CD4-positive, alpha-beta T cell treated with Interleukin-4 for 4 hours (primary cell): ENCODE data around the gene TSNAXIP1.

Experiments
- DNase-seq: peaks from one replicate; pipeline ENCODE4 v3.0.0-alpha.2; 2020

Gene TSNAXIP1, protein sequence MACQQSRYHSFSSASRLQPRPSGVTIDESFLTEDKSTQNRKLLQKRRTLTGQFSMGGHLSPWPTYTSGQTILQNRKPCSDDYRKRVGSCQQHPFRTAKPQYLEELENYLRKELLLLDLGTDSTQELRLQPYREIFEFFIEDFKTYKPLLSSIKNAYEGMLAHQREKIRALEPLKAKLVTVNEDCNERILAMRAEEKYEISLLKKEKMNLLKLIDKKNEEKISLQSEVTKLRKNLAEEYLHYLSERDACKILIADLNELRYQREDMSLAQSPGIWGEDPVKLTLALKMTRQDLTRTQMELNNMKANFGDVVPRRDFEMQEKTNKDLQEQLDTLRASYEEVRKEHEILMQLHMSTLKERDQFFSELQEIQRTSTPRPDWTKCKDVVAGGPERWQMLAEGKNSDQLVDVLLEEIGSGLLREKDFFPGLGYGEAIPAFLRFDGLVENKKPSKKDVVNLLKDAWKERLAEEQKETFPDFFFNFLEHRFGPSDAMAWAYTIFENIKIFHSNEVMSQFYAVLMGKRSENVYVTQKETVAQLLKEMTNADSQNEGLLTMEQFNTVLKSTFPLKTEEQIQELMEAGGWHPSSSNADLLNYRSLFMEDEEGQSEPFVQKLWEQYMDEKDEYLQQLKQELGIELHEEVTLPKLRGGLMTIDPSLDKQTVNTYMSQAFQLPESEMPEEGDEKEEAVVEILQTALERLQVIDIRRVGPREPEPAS

DNA sequence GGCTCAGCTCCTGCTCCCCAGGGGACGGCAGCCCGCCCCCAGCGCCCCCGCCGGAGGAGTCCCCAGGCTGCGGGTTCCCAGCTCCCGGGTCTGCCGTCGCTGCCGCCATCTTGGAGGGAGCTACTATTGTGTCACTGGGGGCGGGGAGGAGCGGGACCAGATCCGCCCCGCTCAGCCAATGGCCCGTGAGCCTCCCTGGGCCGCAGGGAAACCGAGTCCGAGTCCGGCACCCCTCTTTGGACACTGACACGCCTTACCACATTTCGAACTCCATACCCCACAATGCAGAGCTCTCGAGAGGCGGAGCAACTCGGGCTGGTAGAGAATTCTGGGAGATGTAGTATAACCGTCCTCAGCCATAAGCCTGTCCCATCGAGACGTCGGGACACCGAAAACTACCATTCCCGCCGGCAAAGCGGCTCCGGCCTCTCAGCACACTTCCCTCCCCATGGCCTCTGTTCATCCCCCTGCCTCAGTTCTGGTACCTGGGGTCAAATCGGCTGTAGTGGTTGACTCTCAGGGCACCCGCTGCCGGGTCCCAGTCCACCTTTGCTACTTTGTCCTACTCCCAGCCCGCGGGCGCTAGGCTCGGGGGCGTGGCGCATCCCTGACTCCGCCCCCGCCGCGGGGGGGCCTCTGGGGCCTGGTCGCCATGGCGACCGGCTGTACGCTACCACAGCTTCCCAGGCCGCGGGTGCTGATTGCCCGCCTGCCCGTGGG lies at the start of gene TSNAXIP1, which contains the start of gene RANBP10:
Gene TSNAXIP1, plus strand, starts transcription at position 462 of the 720 bp plus-strand sequence. CDS start 261 bp downstream, outside the sequence.
Gene RANBP10, minus strand, starts transcription at position 133 of the 720 bp plus-strand sequence. Its CDS starts 24 bp downstream, at position 109.
- DNase-seq, result peak; percentile 99

DNA sequence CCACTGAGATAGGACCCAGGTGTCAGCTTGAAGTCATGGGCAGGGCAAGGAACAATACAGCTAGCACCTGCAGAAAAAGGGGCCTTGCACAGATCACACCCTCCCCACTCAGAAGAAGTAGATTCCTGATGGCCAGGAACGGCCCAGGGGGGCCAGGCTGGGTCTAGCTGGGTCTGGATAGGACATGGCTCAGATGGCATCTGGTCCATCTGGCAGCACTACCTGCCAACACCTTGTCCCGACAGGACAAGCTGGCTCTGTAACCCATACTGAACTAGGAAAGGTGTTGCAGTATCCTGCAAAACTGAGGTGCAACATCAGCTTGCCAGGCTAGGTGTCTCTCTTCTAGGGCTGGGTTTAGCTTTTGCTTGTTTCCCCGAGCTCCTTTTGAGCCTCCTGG lies 48.7 kb upstream of the TSNAXIP1 start:
- no peak for DNase-seq

DNA sequence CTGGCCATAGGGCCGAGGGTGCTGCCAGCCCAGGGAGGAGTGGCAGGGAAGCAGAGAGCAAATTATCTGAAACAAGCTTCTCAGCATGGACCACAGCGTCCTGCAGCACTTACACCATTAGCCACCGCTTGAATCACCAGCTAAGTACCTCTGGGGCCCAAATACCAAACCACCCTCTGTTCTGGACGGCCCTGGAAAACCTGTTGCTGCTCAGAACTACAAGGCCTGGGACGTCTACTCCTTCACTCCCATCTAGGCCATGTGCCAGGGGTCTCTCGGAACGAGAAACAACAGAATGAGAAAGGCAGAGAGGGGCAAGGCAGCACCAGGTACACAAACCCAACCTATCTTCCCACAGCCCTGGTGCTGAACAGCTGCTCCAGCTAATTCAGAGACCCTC lies 47.7 kb upstream of the TSNAXIP1 start:
- no peak for DNase-seq

DNA sequence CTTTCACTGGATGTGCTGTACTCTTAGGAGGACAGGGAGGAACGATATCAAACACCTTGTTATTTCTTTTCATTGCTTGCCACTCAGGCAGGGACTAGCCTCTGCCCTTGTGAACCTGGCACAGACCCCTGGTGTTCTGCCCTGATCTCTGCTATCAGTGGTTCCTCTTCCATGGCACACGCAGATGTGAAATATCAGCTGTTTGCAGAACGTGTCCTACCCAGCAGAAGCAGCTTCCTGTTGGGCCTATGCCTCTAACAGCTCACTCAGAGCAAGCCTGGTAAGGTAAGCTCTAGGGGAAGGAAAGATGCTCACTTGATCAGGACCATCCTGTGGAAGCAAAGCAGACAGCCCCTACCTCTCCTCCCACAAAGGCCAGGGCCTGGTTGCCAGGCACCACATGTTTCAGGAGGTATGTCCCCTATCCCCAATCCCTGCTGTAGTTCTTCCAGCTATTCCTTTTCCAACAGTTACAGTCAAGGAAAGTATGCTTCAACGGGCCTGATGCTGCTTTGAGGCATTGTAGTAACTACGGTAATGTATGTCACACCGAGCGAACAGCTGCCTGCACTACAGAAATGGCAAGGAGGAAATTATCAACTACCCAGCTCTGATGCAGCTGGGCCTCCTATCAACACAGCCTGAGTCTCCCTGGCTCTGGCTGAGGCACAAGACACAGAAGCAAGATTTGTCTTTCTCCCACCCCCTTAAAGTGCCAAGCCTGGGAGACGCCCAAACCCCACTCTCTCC lies 46.3 kb upstream of the TSNAXIP1 start:
- DNase-seq, result no peak

DNA sequence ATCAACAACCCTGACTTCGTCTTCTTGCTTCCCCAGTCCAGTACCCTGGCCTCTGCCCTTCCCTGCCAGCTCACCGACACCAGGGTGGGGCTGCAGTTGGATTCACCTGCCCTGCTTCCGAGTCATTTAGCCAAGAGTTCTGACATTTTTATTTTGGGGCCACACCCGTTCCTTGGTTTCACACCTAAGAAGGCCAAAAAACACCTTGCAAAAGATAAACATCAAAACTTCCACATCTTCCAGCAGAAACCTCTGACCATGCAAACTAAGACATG lies 45.8 kb upstream of the TSNAXIP1 start:
- DNase-seq, result no peak

DNA sequence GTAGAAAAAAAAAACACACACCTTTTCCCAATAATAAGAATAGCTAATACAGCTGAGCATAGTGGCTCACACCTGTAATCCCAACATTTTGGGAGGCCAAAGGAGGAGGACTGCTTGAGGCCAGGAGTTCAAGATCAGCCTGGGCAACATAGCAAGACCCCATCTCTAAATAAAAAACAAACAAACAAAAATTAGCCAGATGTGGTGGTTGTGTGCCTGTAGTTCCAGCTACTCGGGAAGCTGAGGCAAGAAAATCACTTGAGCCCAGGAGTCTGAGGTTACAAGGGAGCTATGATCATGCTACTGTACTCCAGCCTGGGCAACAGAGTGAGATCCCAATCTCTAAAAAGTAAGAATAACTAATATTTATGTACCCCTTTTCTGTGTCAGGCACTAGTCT lies 44.8 kb upstream of the TSNAXIP1 start:
- DNase-seq, result no peak

DNA sequence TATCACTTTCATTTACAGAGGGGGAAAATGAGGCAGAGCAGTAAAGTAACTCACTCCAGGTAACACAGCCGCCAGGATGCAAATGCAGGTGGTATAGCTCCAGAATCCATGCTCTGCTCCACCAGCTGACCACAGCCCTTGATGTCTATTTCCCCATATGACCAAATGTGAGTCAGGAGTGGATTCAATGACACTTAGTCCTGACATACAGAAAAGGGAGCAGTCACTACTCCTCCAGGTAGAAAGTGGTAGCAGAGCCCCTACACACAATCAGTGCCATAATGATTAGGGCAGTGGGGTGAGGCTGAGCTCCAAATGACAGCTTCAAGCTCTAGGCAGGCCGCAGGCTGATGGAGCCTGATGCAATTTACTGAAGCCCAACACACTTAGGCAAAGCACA lies 44.3 kb upstream of the TSNAXIP1 start:
- DNase-seq, result no peak

DNA sequence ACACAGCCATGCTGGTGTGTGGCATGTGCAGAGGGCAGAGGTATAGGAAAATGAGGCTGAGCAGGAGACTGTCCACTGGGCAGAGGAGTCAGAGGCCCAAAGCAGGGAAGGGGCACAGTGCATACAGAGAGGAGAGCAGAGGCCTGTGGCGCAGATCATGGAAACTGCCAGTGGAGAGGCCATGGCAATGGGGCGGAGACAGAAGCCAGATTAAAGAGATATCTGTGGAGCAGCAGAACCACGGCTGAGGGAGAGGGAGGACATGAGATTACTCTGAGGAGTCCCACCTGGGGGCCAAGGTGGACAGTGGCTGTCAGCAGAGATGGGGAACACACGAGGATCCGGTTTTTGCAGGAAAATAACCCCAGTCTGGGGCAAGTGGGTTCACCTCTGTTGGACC lies 43.6 kb upstream of the TSNAXIP1 start:
- no peak for DNase-seq

DNA sequence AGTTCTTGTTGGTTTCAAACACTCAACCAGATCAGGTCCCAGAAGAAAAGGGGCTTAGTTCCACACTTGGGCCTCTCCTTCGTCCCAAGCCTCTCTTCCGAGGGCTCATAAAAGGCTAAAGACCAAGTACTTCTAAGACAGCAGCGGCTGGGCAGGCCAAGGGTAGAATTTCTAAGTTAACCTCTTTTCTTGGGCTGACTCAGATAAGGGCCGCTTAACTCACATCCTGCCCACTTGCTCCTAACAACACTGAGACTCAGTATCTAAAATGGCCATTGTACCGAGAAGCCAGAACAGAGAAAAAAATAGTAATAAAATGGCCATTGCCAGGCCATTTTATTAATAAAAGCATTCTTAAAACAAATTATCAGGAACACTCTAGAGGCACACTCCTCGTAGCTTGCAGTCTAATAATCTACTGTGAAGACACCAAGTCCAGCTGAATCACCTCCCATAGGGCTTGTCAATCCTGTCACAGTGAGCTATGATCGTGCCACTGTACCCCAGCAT lies 42.5 kb upstream of the TSNAXIP1 start:
- DNase-seq, result no peak

DNA sequence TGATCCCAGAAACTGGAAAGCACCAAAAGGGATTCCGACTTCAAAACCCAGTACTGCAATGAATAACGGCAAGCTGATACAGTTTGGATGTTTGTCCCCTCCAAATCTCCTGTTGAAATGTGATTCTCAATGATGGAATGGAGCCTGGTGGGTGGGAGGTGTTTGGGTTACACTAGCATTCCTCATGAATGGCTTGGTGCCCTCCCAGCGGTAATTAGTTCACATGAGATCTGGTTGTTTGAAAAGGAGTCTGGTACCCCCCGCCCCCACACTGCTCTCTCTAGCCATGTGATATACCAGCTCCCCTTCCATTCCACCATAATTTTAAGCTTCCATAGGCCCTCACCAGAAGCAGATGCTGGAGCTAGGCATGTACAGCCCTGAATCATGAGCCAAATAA lies 40.4 kb upstream of the TSNAXIP1 start:
- DNase-seq, result no peak

DNA sequence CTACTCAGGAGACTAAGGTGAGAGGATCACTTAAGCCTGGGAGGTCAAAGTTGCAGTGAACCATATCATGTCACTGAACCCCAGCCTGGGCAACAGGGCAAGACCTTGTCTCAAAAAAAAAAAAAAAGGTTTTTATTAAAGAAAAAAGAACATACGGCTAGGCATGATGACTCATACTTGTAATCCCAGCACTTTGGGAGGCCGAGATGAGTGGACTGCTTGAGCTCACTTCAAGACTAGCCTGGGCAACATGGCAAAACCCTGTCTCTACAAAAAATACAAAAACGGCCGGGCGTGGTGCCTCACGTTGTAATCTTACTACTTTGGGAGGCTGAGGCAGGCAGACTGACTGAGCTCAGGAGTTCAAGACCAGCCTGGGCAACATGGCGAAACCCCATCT lies 38.7 kb upstream of the TSNAXIP1 start:
- DNase-seq, result no peak

DNA sequence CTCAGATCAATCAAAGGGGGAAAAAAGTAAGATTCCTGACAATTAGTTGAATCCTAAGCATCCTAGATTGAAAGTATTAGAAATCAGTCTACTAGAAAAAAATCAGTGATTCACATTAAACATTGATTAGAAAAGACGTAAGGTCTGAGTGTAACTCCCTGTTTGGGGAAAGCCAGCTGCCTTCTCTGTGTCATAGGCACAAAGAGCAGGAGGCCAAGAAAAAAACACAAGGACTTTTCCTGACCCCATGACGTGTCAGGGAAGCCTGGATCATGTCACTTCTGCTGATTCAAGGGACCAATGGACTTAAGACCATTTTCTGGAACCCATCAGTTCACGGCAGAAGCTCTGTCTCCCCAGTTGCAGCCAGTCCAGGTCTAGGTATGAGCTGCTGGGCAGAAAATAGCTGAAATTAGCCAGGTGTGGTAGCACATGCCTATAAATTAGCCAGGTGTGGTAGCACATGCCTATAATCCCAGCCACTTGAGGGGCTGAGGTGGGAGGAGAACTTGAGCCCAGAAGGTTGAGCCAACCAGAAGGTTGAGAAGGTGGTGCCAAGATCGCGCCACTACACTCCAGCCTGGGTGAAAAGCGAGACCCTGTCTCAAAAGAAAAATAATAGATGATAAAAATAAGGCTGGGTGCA lies 36.2 kb upstream of the TSNAXIP1 start:
- no peak for DNase-seq

DNA sequence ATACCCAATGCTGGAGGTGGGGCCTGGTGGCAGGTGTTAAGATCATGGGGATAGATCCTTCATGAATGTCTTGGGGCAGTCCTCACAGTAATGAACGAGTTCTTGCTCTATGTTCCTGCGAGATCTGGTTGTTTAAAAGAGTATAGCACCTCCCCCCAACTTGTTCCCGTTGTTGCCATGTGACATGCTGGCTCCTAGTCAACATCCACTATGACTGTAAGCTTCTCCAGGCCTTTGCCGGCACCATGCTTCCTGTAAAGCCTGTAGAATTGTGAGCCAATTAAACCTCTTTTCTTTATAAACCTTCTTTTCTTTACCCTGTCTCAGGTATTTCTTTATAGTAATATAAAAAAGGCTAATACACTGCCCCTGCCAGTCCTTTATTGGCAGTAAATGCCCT lies 33.6 kb upstream of the TSNAXIP1 start:
- no peak for DNase-seq

DNA sequence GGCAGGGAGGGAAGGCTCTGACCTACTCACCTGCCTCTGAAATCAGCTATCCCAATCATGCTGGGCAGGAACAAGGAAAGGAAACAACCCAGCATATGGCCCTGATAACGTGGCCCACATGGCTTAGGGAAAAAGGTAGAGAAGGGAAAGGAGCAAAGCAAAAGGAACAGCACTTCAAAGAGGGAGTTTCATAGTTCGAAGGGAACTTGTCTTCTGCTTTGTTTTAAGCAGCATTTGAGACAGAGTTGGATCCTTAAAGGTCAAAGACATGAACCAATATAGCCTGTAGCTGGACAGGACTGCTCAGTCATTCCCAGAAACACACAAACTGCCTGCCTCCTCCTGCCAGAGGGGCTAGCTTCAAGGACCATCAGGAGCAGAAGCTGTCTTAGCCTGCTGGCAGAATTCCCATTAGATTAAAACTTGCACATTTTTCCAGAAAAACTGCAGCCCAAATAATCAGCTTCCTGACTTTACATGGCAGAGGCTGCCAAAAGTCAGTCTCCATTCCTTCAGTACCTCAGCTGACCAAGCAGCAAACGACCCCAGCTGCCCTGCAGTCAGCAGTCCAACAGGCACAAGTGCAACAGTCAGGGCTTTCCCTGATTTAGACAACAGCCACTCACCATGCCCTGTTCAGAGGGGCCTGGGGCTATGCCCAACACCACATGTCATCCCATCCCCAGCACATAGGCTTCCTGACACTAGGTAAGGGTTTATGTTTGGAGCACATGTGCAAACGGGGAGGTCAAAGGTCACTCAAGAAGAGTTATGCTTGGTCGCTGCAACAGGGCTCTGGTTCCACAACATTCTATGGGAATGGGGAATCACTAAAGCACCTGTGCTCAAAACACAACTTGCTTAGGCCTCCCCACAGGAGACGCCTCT lies 32.9 kb upstream of the TSNAXIP1 start:
- DNase-seq, result no peak

DNA sequence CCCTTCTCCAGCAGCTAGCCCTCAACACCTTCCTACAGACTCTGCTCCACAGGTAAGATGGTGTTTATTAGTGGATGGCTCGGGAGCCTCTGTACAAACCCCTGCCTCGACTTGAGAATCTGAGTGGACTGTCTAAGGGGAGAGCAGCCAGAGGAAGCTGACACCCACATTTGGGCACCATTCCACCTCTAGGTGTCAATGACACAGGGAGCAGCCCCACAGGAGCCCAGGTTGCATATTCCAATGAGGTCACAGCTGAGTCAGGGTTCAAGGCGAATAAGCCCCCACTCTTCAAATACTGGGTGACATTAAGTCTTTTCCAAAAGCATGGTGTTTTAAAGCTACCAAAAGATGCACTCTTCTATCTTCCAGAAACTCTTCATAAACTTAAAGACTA lies 32.2 kb upstream of the TSNAXIP1 start:
- no peak for DNase-seq

DNA sequence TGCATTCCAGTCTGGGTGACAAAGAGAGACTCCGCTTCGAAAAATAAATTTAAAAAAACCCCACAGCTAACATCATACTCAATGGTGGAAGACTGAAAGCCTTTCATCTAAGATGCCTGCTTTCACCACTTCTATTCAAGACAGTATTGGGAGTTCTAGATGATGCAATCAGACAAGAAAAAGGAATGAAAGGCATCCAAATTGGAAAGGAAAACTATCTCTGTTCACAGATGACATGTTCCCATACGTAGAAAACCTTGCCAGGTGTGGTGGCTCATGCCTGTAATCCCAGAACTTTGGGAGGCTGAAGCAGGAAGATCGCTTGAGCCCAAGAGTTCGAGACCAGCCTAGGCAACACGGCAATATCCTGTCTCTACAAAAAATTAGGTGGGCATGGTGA lies 31.4 kb upstream of the TSNAXIP1 start:
- no peak for DNase-seq

DNA sequence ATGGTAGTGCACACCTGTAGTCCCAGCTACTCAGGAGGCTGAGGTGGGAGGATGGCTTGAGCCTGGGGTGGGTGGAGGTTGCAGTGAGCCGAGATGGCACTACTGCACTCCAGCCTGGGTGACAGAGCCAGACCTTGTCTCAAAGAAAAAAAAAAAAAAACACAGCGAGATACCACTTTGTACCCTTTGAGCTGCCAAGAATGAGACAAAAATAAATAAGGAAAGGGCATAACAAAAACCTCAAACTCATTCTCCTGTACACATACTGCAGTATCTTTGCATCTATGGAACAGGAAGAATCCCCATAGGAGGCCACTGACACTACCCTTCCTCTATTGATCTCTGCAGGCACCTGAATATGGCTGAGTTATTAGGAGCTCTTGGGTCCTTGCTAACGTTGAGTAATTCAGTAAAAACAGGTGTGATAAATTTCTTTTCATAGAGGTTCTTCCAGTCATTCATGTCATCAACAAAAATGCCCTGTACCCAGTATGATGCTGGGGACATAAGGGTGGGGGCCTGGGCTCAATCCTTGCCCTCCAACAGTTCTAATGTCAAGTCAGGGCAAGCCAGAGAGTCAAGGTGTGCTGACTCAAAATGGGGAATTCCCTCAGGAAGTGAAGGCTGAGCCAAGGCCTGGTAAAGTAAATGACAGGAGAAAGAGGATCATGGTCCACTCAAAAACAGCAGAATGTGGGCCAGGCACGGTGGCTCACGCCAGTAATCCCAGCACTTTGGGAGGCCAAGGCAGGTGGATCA lies 27.3 kb upstream of the TSNAXIP1 start:
- no peak for DNase-seq

DNA sequence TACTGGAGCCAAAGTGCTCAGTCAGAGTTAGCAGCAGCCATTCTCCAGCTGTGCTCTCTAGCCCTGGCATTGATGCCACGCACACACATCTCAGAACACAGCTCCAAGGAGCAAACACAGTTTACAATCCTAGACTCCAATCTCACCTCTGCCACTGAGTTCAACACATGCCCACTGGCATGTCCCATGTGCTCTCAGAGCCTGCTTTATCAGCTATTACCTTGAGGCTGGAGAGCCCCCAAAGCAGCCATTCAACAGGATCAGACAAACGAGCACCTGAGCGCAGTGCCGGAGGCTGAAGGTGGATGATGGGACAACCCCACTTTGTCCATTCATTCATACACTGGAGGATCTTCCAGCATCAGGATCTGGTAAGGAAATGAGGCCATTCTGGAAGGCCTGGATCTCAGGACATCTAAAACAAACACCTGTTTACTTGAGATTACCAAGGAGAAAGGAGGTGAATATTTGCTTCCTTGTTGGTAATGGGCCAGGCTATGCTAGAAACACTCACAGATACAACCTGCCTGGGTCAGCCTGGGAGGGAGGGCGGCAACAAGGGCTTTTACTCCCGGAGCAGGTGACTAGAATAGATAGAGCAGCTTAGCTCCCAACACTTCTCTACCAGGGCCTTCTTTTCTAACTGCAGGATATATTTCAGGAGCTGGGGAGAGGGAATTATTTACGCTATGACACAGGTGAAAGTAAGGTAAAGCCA lies 25.7 kb upstream of the TSNAXIP1 start:
- DNase-seq, result no peak

DNA sequence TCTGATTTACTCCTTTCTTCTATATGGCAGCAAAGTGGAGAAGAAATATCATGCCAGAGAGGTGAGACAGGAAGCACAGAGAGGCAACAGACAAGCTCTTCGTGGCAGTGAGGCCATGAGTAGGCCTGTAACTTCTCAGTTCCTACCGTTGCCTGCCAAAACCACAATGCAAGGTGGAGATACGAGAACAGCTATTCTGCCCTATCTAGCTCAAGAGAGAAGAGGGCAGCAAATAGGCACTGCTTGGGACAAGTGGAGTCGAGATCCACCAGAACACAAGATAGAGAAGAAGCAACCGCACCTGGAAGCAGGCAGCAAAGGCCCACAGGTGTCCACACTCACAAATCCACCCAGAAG lies 25.1 kb upstream of the TSNAXIP1 start:
- no peak for DNase-seq
